Measurements from ENCODE around the gene F10.
A peak's percentile ranks its signal among the peaks of the same experiment; 100 is the strongest.

The F10 gene

DNA sequence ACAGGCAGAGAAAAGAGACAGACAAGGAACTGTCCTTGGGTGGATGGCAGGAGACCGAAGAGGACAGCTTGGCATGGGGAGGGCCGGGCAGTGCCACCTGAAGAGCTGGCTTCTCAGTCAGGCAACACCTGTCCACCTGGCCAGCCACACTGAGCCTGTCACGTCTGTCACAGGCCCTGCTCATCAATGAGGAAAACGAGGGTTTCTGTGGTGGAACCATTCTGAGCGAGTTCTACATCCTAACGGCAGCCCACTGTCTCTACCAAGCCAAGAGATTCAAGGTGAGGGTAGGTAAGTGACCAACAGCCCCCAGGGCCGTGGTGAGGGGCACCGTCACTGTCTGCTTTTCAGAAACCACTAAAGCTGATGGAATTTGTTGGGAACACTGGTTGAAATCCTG is 24.6 kb downstream of the F10 start:
- DNase-seq (ENCODE audit: low read depth) = no peak
- no peak overlapping the region for H3K4me3 ChIP-seq (ENCODE audit: low read depth, low read length)

- H3K4me3 ChIP-seq (ENCODE audit: low read depth, low read length) = no peak overlapping the region
- no peak for DNase-seq (ENCODE audit: low read depth)
These were observed 25.8 kb downstream of the F10 start for GRCh38 chr13:113148407-113148806.

GRCh38 chr13:113148940-113149503 is 26.4 kb downstream of the F10 start:
- no peak overlapping the region for H3K4me3 ChIP-seq (ENCODE audit: low read depth, low read length)
- DNase-seq (ENCODE audit: low read depth) = no peak

DNA sequence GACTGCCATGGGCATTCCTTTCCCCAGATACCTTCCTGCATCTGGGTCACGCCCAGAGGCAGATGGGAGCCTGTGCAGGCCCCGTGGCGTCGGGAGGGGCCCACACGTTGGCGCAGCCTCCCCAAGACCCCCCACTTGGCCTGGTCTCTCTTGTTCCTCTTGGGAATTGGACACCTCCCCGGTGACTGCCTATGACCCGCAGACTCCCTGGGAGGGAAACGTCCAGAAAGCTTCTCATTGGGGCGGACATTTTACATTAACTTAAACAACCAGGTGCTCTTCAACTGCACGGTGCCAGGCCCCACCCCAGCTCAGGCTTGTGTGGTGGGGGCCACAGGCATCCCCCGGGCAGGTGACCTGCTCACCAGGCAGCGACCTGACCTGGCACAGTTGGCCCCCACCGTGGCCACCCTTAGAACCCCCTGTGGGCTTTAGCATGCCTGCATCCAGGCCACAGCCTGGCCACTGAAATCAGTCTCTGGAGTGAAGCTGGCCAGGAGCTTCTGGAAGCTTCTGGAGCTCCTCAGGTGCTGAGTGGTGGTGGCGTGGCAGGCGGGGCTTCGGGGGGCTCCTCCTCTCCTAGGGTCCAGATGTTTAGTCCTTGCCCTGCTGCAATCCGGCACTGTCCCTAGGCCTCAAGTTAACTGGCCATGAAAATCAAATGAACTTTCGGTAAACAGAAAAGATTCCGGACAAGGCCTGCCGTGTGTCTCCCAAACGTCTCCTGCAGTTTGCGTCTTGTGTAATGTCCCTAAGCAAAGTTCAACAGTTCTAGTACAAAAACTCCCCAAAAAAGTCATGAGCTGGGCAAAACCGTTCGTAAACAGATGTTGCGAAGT is 27.3 kb downstream of the F10 start:
- H3K4me3 ChIP-seq (ENCODE audit: low read depth, low read length) = no peak overlapping the region
- DNase-seq (ENCODE audit: low read depth) = no peak

DNA sequence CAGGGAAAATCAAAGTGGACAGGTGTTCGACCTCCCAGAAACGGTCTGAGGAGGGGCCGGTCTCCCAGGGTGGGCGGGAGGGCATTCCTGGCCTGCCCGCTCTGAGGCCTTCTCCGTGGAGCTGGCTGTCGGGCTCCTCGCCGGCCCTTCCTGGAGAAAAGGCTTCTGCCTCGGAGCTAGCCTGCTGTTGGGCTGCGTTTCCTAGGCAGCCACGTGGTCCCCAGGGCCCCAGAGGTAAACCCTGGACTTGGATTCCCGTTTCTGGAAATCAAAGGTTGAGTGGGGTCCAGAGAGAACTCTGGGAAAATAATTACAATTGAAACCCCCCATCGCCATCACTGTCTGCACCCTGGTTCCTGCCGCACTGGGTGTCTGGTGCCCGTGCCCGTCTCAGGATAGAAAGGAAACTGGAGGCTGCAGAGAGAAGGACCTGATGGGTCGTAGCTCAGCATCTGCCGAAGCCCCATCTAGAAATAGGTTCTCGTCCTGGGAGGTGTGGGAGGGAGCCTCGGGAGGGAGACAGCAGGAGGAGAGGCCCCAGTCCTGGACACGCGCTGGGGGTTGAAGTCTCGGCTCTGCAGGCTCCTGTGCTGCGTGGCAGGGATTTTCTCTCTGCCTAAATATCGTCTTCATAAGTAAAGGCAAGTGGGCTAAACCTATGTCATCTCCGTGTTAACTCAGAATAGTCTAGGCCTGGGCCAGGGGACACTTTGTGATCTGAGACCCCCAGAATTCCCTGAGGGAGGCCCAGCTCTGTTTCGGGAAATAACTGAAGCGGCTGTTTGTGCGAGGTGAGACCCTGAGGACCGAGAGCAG is 28.2 kb downstream of the F10 start:
- H3K4me3 ChIP-seq (ENCODE audit: low read depth, low read length) = no peak overlapping the region
- no peak for DNase-seq (ENCODE audit: low read depth)

DNA sequence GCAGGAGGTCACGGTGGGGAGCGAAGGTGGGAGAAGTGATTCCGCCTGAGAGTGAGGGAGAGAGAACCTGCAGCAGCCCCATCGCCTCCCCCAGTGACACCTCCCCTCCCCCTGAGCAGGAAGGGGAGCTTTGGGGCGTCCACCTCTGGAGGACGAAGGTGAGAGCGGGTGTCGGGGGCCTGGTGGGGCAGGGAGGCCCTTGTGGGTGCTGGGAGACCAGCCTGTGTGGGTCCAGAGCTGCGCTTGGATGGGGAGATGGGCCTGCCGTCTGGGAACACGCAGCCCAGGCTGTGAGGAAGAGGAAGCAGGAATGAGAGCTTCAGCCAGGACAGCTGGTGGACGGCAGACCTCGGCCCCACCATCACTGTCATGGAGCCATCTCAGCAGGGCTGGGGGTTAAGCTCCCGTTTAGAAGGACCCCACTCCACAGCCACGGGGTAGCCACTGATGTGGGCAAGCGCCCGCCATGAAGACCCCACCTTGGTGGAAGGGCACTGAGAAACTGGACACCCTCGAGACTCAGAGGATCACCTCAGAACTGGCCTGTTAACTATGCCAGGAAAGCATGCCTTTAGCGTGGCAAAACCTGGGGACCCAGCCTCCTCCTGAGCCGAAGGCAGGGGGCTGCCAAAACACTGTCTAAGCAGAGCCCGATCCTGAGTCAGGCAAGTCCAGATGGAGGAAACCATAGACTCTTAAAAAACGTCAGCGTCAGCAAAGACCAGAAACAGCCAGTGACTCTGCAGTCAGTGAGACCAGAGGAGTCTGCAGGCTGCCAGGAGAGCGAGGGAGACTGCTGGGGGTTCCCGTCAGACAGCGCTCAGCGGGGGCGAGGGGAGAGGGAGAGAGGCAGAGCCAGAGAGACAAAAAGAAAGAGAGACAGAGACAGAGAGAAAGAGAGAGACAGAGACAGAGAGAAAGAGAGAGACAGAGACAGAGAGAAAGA is 29.4 kb downstream of the F10 start:
- no peak overlapping the region for H3K4me3 ChIP-seq (ENCODE audit: low read depth, low read length)
- peak; percentile 17 for DNase-seq (ENCODE audit: low read depth)

GRCh38 chr13:113152691-113152983 is 30.0 kb downstream of the F10 start:
- DNase-seq (ENCODE audit: low read depth) = no peak
- H3K4me3 ChIP-seq (ENCODE audit: low read depth, low read length) = no peak overlapping the region

DNA sequence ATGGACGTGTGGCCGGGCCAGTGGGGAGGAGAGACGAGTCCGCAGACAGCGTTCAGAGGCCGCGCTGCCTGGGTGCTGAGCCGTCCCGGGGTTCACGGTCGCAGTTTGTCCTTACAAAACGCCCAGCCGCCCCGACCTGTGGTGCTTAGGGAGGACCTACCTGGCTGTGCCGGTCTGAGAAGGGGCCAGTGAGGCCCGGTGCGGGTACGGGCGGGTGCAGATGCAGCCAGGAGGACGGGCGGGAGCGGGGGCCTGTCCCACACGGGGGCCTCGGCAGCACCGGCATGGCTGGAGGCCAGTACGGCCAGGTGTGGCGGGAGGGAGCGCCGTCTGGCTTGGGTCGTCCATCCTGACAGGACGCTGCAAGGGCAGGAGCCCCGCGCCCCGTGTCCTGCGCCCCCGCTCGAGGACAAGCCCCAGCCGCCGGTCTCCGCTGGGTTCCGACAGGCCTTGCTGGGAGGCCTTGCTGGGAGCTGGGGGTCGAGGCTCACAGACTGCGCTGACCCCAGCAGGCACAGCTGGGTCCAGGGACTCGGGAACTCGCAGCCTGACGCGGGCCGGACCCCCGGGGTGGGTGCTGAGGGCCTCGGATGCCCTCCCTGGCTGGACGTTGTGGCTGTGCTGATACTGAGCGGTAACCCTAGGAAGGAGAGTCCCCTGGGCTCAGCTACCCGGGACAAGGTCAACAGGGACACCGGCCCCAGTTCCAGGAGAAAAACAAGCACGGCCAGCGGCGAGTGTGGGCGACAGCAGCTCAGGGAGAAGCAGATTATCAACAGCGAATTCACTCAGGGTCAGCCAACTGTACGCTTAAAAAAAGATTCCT is 30.6 kb downstream of the F10 start:
- H3K4me3 ChIP-seq (ENCODE audit: low read depth, low read length) = peak overlapping the region; percentile 42
- DNase-seq (ENCODE audit: low read depth) = no peak

DNA sequence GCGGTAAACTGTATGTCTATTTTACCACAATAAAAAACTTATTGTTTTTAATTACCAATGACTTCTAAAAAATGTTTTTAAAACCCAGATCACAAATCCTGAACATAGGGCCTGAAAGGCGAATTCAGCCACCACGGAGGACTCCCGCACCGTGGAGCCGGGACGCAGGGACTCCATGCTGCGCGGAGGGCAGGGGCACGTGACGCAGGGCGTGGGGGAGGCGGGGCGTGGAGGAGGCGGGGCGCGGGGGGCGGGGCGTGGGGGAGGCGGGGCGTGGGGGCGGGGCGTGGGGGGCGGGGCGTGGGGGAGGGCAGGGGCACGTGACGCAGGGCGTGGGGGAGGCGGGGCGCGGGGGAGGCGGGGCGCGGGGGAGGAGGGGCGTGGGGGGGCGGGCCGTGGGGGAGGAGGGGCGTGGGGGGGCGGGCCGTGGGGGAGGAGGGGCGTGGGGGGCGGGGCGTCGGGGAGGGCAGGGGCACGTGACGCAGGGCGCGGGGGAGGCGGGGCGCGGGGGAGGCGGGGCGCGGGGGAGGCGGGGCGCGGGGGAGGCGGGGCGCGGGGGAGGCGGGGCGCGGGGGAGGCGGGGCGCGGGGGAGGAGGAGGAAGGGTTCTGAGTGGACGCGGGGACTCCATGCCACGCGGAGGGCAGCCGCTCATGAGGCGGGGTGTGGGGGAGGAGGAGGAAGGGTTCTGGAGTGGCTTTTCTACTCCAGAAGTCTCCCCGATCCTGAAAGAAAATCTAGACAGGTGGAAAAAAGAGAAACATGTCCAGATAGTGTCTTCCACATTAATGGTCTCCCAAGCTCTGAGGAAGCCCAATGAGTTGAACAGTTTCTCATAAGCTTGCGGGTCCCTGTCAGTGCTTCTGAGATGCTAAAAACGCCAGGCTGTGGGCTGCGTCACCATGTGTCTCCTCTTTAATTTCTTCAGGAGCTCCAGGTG is 31.5 kb downstream of the F10 start:
- DNase-seq (ENCODE audit: low read depth) = peak; percentile 31
- H3K4me3 ChIP-seq (ENCODE audit: low read depth, low read length) = peak overlapping the region; percentile 42

DNA sequence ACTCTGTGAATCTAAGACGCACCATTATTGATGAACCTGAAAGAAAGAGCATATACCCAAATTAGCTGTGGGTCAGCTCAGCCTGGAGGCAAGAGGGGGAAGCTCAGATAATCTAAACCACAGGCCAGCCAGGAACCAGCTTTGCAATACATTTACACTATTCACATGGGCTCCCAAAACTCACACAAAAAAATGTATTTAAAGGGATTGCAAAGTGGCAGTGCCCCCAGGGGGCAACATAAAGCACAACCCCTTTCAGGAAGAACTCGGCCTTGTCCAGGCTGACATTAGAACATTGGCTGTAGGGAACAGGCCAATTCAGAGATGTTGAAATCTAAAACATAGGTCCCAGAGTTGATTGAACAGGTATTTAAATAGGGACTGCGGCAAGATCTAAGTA is 32.6 kb downstream of the F10 start:
- no peak for DNase-seq (ENCODE audit: low read depth)
- H3K4me3 ChIP-seq (ENCODE audit: low read depth, low read length) = no peak overlapping the region

DNA sequence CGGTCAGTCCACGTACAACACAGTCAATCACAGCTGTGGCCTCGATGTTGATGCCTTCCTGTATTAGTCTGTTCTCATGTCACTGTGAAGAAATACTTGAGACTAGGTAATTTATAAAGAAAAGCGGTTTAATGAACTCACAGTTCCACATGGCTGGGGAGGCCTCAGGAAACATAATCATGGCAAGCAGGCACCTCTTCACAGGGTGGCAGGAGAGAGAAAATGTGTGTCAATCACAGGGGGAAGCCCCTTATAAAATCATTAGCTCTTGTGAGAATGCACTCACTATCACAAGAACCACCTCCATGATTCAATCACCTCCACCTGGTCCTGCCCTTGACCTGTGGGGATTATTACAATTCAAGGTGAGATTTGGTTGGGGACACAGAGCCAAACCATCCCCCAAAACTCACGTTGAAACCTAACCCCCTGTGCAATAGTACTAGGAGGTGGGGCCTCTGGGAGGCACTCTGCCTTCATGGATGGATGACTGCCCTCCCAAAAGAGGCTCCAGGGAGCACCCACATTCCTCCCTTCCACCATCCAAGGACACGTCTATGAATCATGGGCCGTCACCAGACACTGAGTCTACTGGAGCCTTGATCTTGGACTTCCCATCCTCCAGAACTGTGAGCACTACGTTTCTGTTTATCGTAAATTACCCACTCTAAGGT is 33.5 kb downstream of the F10 start:
- no peak overlapping the region for H3K4me3 ChIP-seq (ENCODE audit: low read depth, low read length)
- no peak for DNase-seq (ENCODE audit: low read depth)

GRCh38 chr13:113157206-113157928 is 34.8 kb downstream of the F10 start:
- DNase-seq (ENCODE audit: low read depth) = no peak

GRCh38 chr13:113157929-113158747 is 35.5 kb downstream of the F10 start, which contains the start of gene PROZ:
Gene PROZ, plus strand, starts transcription at chr13:113158648. Its CDS starts 13 bp downstream, at chr13:113158661.
- no peak for DNase-seq (ENCODE audit: low read depth)
- H3K4me3 ChIP-seq (ENCODE audit: low read depth, low read length) = no peak within 1 kb of the TSS

More at GRCh38 chr13:113157206-113157928, 34.8 kb downstream of the F10 start:
- no peak overlapping the region for H3K4me3 ChIP-seq (ENCODE audit: low read depth, low read length)

GRCh38 chr13:113158946-113159345 is 36.3 kb downstream of the F10 start:
- H3K4me3 ChIP-seq (ENCODE audit: low read depth, low read length) = no peak overlapping the region
- DNase-seq (ENCODE audit: low read depth) = no peak

GRCh38 chr13:113159701-113160100 is 37.1 kb downstream of the F10 start:
- no peak overlapping the region for H3K4me3 ChIP-seq (ENCODE audit: low read depth, low read length)
- no peak for DNase-seq (ENCODE audit: low read depth)

DNA sequence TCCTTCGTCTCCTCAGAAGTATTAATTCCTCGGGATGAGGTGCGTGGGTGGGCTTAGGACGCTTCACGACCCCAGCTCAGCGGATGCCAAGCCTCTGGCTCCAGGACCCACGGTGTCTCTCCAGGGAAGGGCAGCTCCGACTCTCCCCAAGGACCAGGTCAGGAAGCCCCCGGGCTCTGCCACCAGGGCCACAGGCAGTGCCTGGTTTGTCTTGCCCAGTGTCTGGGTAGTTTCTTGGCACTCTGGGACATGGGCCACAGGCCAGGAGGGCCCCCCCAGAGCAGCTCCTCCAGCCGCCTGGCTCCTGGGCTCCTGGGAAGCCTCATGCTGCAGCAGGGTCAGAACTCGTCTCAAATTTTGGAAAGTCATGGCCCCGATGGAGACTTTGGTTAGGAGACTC is 38.4 kb downstream of the F10 start:
- no peak for DNase-seq (ENCODE audit: low read depth)
- no peak overlapping the region for H3K4me3 ChIP-seq (ENCODE audit: low read depth, low read length)
